ENCODE results near the gene DSTN. TPM values are rescaled to one million over a fixed set of nuclear protein-coding genes. Genes with fewer than 3 reads are reported as not detected.
A peak's percentile ranks its signal among the peaks of the same experiment; 100 is the strongest.

DSTN gene
- total and polyA plus RNA-seq, 9 donors = 162 to 1,033 (median 324) TPM

- DNase-seq = peak in 3 of 5 donors; percentile 32 to 42 (median 41)
- intact Hi-C loops (cut with DNase I) = loop anchor here in 2 of 4 donors (5.0 kb wide), 1 partner anchor 39 kb away; the partner anchor contains the start of gene DSTN (in 2 of the 2)
- TF ChIP-seq POLR2A (IDR thresholded peaks at IDR 0.05) (no peak), CTCF (IDR thresholded peaks at IDR 0.05) (no peak), EP300 (IDR thresholded peaks at IDR 0.05) (no peak)
- no peak overlapping the region for H3K4me3 ChIP-seq
- WGBS, 3 donors = 56 to 65% (median 62%) methylated on average over 25 to 26 of the region's 26 CpGs
- peak overlapping the region; percentile 3 to 48 for H3K27ac ChIP-seq
- no peaks in the 10 kb centered on the region for H3K9me3 ChIP-seq
- H3K36me3 ChIP-seq = no peaks in the 10 kb centered on the region
- peaks cover 17% of the 10 kb centered on the region for H3K4me1 ChIP-seq (ENCODE audit: insufficient read depth)
- no peaks in the 10 kb centered on the region for H3K27me3 ChIP-seq
Measured at GRCh38 chr20:17611540-17612286, 41.8 kb downstream of the DSTN start.

- Histone ChIP-seq H3K4me3 (no peak overlapping the region), H3K4me1 (ENCODE audit: insufficient read depth) (peaks cover 17% of the 10 kb centered on the region), H3K36me3 (no peaks in the 10 kb centered on the region), H3K9me3 (no peaks in the 10 kb centered on the region), H3K27me3 (no peaks in the 10 kb centered on the region), H3K27ac (peak overlapping the region in 1 of 2 donors; percentile 48)
- peak in 3 of 5 donors; percentile 25 to 46 (median 37) for DNase-seq
- WGBS, 3 donors = 33 to 45% (median 38%) methylated on average over 16 of the region's 16 CpGs
- intact Hi-C loops (cut with DNase I) = loop anchor here in 2 of 4 donors (5.0 kb wide), 1 partner anchor 40 kb away; the partner anchor contains the start of gene DSTN (in 2 of the 2)
- TF ChIP-seq POLR2A (IDR thresholded peaks at IDR 0.05) = no peak
- no peak for TF ChIP-seq CTCF (IDR thresholded peaks at IDR 0.05)
- TF ChIP-seq EP300 (IDR thresholded peaks at IDR 0.05) = no peak
Measured at GRCh38 chr20:17612287-17612991, 42.6 kb downstream of the DSTN start.

- intact Hi-C loops (cut with DNase I) = loop anchor here in 2 of 4 donors (5.0 kb wide), 1 partner anchor 41 kb away; the partner anchor contains the start of gene DSTN (in 2 of the 2)
Measured at GRCh38 chr20:17612992-17613327, 43.1 kb downstream of the DSTN start.

More at GRCh38 chr20:17612992-17613327, 43.1 kb downstream of the DSTN start:
- Histone ChIP-seq H3K4me3 (no peak overlapping the region), H3K4me1 (ENCODE audit: insufficient read depth) (peaks cover 17% of the 10 kb centered on the region), H3K27ac (no peak overlapping the region), H3K9me3 (no peaks in the 10 kb centered on the region), H3K27me3 (no peaks in the 10 kb centered on the region), H3K36me3 (no peaks in the 10 kb centered on the region)
- 76 to 77% (median 76%) methylated on average over 7 of the region's 7 CpGs for WGBS, 3 donors
- peak in 1 of 5 donors; percentile 34 for DNase-seq
- no peak for TF ChIP-seq POLR2A (IDR thresholded peaks at IDR 0.05)
- no peak for TF ChIP-seq CTCF (IDR thresholded peaks at IDR 0.05)
- no peak for TF ChIP-seq EP300 (IDR thresholded peaks at IDR 0.05)
